ENCODE data around the gene PPARD.
A peak's percentile ranks its signal among the peaks of the same experiment; 100 is the strongest.
"Not testable (repeated sequence)": the region's sequence is repeated elsewhere in the genome, so short reads cannot be mapped to it uniquely, and the experiment has no call there.

The PPARD gene

DNA sequence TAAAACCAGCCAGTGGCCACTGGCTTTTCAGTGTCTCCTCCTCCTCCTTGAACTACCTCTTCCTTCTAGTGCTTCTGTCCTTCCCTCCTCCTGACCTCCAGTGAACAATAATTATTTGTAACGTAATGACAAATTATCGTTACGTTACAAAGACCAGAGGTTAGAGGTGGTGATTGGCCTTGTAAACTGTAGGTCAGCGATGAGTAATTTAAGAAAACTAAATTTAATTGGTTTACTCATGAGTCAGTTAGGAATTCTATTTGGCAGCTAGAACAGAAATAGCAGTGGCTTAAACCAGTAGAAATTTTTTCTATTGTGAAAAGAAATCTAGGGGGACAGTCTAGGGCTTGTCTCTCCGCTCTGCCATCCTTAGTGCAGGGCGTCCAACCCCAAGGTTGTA is 38.8 kb downstream of the PPARD start:
- no peak for DNase-seq (ENCODE audit: low spot score)

DNA sequence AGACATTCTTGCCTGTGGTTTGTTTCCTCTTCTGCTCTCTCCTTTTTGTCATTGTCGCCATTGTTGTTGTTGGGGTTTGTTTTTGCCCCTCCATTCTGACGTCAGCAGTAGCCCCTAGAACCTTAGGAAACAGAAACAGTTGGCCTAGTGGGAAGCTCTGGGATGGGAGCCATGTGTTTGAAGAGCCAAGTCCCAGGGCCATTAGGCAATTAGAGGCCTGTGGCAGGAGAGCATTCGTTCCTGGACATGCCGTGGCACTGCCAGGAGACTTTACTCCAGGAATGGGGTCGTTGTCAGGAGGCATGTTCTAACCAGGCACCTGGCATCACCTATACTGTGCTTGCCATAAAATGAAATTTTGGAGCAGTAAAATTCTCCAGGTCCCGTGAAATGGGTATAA is 39.7 kb downstream of the PPARD start:
- no peak for DNase-seq (ENCODE audit: low spot score)

DNA sequence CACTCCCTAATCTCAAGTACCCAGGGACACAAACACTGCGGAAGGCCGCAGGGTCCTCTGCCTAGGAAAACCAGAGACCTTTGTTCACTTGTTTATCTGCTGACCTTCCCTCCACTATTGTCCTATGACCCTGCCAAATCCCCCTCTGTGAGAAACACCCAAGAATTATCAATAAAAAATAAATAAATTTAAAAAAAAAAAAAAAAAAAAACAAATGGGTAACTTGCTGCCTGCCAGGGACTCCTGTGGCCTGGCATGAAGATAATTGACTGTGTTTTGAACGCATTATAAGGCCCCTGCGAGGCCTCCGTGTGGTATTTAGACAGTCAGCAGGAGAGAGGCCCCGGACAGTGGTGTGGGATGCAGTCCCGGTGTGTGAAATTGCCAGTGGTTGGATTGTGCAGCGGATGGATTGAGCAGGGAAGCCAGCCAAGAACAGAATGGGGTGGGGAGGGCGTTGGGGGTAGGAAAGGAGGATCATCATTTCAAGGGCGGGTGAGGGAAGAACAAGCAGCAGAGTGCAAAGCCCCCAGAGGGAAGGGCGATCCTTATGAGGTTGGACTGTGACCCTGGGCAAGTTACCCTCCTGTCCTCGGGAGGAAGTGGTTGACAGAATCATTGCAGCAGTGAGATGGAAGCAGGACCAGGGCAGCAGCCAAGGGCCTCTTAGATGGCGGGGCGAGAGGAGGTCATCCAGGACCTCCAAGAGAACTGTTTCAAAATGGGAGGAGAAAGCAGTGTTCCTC is 43.3 kb downstream of the PPARD start:
- DNase-seq (ENCODE audit: low spot score) = peak; percentile 76

GRCh38 chr6:35386989-35387388 is 44.6 kb downstream of the PPARD start:
- no peak for DNase-seq (ENCODE audit: low spot score)

- DNase-seq (ENCODE audit: low spot score) = no peak
Measured at GRCh38 chr6:35388030-35388429, 45.7 kb downstream of the PPARD start.

DNA sequence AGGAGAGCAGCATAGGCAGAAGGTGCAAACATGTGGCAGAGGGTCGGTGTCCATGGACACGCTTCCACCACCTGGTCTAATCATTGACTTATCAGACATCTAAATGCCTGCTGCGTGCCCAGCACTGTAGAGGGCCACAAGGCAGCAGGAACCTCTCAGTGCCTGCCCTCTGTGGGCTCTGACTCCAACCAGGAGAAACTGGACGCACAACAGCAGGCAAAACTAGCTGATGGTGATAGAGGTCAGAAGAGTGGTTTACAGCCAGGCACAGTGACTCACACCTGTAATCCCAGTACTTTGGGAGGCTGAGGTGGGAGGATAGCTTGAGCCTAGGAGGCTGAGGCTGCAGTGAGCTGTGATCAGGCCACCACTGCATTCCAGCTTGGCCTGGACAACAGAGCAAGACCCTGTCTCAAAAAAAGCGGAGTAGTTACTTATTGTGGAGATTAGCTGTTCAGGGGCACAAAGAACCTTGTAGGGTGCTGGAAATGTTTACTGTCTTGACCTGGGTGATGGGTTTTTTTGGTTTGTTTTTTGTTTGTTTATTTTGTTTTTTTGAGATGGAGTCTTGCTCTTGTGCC is 46.5 kb downstream of the PPARD start:
- DNase-seq (ENCODE audit: low spot score) = no peak

- not testable (repeated sequence) for DNase-seq (ENCODE audit: low spot score)
Measured at GRCh38 chr6:35389386-35389785, 47.0 kb downstream of the PPARD start.

DNA sequence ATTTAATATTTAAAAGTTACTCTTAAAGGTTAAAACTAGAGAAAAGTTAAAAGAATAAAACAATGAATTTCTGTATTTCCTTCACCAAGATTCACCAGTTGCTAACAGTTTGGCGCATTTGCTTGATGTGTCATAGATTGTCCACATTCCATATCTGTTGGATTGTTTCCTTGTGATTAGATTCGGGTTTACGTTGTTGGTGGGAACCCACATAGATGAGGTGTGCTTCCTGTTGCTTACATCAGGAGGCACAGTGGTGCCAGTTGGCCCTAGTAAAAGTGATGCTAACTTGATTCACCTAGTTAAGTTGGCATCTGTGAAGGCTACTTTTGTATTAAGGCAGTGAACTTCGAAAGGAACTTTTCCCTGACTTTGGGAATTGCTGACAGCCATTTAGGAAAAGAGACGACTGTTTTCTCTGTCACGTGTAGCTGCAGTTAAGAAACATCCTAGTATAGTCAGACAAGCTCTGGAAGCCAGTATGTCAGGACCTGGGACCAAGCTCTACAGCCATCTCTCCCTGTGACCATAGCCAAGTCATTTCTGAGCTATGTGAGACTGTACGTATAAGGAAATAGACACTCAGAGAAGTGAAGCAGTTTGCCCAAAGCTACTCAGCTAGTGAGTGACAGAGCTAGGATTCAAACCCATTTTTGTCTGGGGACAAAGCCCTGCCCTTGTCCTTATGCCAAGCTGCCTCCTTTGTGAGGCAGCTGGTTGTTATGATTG is 49.0 kb downstream of the PPARD start:
- DNase-seq (ENCODE audit: low spot score) = peak; percentile 79

DNA sequence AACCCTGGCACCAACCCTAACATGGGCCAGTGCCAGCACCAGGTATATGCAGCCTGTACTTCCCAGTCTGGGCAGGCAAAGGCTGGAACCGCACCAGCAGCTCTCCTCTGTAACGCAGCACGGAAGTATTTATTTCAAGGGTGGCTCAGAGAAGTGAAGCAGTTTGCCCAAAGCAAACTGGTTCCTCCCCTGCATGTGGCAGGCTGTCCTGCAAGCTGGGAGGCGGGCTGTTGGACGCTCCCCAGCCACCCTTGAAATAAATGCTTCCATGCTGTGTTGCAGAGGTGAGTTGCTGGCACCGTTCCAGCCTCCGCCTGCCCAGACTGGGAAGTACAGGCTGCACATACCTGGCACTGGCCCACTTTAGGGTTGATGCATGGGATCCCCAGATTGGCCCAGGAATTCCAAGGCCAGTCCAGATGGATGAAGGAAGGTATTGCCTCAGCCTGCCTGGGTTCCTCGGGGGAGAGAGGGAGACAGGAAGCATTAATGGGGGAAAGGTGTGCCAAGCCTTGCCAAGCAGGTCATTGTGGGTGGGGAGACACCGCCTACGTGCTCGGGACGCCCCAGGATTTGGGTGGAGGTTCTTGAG is 49.8 kb downstream of the PPARD start:
- DNase-seq (ENCODE audit: low spot score) = no peak

DNA sequence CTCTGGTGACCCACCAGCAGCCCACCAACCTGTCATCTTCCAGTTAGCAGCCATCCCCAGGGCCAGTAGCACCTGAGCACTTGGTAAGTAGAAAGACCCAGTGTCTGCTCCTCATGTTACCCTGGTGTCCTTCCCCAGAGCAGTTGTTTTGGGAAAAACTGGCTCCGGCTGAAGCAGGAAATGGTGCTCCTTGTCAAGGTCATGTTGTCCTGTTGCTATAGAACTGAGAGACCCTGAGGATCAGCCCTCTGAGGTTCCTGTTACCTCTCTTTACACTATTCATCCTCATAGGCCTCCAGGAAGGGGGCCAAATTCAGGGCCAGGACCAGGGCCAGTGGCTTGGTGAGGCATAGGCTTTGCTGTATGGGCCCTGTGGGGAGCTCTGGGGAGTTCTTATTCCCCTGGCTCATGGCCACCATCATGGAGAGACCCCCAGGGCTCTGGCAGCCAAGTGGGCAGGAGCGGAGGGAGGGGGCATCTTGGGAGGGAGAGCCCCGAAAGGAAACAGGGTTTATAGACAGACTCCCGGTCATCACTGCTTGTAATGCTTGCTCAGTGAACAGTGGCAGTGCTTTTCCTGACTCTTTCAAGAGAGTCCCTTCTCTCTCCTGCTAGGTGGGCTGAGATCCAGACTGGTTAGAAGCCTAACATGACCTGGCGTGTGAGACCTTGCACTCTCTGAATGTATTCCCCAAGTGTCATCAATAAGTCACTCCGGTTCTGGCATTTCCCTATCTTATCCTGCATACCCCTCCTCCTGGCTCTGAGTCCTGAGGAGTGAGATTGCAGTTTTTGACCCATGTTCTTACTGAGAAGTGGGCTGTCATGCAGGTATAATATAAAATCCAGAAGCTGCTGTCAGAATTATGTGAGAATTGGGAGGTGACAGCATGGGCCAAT is 50.7 kb downstream of the PPARD start:
- no peak for DNase-seq (ENCODE audit: low spot score)

DNA sequence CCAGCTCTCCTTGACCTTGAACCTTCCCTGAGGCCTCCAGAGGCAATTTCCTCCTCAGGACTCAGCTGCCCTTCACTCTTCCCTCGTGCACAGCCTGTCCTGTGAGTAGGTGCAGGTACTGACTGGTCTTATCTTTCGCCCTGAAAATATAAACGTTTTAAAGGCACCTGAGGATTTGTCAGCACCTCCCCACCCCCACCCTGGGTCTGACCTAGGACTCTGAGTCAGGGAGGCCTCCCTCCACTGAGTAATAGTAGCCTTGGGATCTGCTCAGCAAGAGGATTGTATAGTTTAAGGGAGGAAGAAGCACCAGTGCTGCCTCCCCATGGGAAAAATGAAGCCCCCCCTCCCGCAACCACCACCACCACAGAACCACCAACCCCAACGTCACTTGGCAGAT is 54.6 kb downstream of the PPARD start:
- no peak for DNase-seq (ENCODE audit: low spot score)

GRCh38 chr6:35397806-35398418 is 55.6 kb downstream of the PPARD start:
- DNase-seq (ENCODE audit: low spot score) = no peak

DNA sequence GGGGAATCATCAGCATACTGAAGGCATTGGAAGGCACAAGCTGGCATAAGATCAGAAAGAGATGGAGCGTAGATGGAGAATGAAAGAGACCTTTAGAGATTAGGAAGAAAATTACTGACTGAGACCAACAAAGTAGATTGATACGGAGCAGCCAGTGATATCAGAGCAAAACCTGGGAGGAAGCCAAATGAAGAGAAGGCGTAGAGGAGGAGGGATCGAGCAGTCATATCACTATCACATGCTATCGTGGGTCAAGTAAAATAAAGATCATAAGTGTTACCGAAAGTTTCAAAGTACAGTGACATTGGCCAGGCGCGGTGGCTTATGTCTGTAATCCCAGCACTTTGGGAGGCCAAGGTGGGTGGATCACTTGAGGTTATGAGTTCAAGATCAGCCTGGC is 56.2 kb downstream of the PPARD start:
- no peak for DNase-seq (ENCODE audit: low spot score)

DNA sequence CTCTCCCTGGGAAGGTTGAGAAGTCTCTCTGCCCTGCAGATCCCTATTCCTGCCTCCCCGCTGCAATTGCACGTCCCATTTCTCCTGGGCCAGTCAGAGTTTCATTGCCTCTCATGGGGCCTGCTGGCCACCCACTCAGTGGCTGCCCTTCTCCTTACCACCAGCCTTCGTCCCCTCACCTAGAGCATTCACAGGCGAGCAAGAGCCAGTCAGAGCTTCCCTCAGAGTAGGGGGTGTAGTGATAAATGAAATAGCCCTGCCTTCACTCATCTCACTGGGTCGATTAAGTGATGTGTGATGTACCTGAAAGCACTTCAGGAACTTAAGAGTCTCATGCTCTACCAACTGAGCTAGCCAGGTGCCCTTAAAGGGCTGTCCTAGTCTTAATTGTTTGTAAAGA is 57.8 kb downstream of the PPARD start:
- DNase-seq (ENCODE audit: low spot score) = no peak

DNA sequence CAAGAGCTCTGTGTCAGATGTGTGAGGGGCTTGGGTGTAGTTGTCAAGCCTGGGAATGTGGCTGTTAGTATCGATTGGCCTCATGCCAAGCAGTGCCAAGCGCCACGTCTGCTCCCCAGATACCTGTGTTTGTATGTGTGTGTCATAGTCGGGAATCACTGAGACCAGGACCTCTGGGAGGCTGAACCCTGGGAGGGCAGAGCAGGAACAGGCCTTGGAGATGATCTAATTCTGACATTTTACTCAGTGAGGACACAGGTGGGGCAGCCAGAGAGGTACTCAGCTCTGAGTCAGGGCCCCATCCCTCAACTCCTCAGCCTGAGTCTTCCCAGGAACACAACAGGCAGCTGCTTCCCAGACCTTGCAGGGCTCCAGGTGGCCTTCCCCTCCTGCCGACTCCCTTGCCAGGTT is 58.5 kb downstream of the PPARD start:
- no peak for DNase-seq (ENCODE audit: low spot score)

DNA sequence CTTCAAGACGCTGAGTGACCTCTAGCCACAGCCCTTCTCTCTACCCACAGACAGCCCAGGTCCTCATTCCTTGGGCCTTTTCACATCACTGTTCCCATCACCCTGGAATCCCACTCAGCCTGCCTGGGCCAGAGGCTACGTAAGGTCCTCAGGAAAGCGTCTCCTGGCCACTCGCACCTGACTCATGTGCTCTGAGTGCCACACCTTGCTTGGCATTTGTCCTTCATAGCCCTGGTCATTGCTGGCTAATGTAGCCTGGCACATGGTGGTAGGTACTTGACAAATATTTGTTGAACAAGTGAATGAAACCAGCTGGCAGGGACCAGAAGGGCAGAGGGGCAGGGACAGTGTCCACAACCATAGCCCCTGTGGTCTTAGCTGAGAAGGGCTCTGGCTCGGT is 59.2 kb downstream of the PPARD start:
- DNase-seq (ENCODE audit: low spot score) = no peak

DNA sequence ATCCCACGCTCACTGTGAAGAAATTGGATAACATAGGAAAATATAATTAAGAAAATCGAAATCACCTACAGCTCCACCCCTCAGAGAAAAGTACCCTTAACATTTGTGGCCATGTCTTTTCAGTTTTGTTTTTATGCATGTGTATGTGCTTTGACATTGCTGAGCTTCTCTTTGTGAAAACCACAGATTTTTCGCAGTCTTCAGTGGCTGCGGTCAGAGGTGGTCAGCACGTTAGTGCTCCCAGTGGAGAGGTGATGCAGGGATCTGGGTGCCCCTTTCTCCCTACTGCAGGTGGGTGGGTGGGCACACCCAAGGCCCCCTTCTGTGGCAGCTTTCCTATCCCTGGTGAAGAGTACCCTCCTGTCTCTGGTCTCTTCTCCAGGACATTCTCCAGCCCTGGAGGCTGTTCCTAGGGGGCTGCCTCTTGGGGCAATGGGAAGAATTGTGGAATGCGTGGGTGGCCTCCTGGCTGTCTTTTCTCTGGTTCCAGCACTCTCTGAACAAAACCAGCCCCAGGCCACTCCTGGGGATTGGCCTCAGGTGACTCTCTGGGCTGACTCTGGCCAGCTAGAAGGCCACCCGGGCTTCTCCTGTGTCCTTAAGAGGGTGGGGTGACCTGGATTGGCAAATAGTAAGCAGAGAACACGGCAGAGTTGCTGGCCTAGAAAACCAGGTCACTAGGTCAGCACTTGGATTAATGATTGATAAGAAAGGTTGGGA is 59.9 kb downstream of the PPARD start:
- DNase-seq (ENCODE audit: low spot score) = no peak

DNA sequence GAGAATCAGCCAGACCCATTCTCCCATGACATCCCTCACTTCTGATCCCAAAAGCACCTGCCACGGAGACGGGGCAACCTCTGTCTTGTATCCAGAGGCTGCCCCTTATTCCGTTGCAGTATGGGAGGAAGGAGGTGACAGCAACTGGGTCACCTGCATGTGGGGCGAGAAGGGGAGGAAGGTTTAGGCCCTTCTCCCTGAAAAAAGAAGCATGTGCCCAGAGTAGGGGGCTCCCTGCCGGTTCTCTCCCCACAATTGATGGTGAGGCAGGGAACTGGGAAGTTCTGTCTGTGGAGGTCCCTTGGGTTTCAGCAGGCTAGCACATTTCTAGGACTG is 60.5 kb downstream of the PPARD start:
- DNase-seq (ENCODE audit: low spot score) = no peak

- DNase-seq (ENCODE audit: low spot score) = no peak
Measured at GRCh38 chr6:35403544-35404442, 61.4 kb downstream of the PPARD start.
